C4-2B (cell line): Measurements from ENCODE around the gene EFEMP1.
"Not testable (repeated sequence)": the region's sequence is repeated elsewhere in the genome, so short reads cannot be mapped to it uniquely, and the experiment has no call there.

Experiments
- H3K27ac ChIP-seq: fragments of 450-650 bp; 2 replicates; pipeline ENCODE4 v1.5.1; 2017
- CTCF ChIP-seq: fragments of 450-650 bp; conservative IDR thresholded peaks from 2 replicates; pipeline ENCODE4 v1.5.1; 2017; ENCODE audit warnings: mild to moderate bottlenecking
- ZFX ChIP-seq: fragments of 450-650 bp; IDR thresholded peaks from 2 replicates; pipeline ENCODE4 v1.6.1; 2017

Gene EFEMP1

GRCh38 chr2:55843096-55843993 is 80.2 kb downstream of the EFEMP1 start:
- no peak for TF ChIP-seq CTCF
- TF ChIP-seq ZFX, result no peak
- no peak overlapping the region for H3K27ac ChIP-seq

- TF ChIP-seq ZFX (no peak), CTCF (no peak)
- no peak overlapping the region for H3K27ac ChIP-seq
These were observed 81.5 kb downstream of the EFEMP1 start for GRCh38 chr2:55842046-55842445.

DNA sequence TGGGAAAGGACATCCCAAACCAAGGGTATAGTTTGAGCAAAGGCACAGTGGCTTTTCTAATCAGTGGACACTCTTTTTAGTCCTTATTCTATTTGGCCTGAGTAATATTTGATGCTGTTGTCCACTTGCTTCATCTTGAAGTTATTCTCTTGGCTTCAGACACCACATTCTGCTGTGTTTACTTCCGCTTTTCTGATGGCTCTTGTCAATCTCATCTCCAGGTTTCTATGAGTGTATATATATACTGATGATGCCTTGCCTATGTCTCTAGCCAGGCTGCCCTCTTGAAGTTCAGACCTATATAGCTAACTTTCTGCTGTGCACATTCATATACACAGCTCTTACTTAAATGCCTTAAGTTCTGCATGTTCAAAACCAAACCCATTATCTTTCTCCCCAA is 83.1 kb downstream of the EFEMP1 start:
- TF ChIP-seq CTCF, result no peak
- TF ChIP-seq ZFX, result no peak

DNA sequence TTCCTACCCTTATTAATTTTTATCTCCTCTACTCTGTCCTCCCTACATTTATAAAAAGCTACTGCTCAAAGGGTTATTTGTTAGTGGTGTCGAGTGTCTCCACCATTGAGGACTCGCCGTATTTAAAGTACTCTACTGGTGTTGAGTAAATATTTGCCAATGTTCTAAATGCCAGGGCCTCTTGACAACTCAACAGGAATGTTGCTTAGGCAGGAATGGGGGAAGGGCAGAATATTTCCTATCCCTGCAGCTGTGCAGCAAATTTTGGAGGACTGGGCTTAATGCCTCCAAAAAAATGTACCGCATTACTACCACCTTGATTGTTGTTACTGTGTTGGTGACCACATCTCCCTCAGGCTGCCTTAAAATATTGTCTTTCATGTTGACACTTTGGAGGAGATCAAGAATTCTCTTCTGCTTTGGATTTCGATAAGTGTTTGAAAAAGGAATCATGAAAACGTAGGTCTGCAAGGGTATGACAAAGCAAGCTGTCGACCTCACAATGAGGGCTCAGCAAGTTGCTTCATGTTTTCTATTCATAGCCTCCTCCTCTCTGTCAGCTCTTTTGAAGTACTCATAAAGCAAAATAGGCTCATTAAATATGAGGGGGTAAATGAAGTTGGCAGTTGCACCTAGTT is 84.3 kb downstream of the EFEMP1 start:
- no peak overlapping the region for H3K27ac ChIP-seq
- TF ChIP-seq ZFX, result no peak

More for the DNA sequence above, 83.1 kb downstream of the EFEMP1 start:
- H3K27ac ChIP-seq, result no peak overlapping the region

DNA sequence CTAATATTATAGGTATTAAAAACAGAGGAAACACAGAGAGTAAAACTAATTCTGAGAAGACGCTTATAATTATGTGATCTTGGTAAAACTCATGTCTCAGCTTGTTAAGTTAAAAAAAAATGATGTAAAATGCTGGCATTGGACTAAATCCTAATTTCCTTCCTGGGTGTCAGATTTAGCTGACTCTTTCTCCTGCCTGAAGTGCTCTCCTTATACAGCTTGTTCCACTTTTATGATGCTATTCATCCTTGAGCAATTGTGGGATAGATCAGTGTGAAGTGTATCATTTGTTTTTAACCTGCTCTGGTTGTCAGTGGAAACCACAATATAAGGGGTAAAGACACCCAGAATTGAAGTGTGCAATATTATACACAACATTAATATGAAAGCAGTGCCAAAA is 84.9 kb downstream of the EFEMP1 start:
- TF ChIP-seq CTCF (no peak), ZFX (no peak)
- H3K27ac ChIP-seq, result no peak overlapping the region

GRCh38 chr2:55838117-55838516 is 85.5 kb downstream of the EFEMP1 start:
- H3K27ac ChIP-seq, result not testable (repeated sequence)

GRCh38 chr2:55837073-55837472 is 86.5 kb downstream of the EFEMP1 start:
- TF ChIP-seq ZFX (no peak), CTCF (no peak)
- no peak overlapping the region for H3K27ac ChIP-seq

GRCh38 chr2:55831671-55832410 is 91.7 kb downstream of the EFEMP1 start:
- not testable (repeated sequence) for H3K27ac ChIP-seq
